Measurements from ENCODE around the gene TARBP2. TPM values are rescaled to one million over a fixed set of nuclear protein-coding genes. Genes with fewer than 3 reads are reported as not detected.

The TARBP2 gene
- total RNA-seq, 2 experiments from 2014 or later: 32.3 to 34.9 TPM

DNA sequence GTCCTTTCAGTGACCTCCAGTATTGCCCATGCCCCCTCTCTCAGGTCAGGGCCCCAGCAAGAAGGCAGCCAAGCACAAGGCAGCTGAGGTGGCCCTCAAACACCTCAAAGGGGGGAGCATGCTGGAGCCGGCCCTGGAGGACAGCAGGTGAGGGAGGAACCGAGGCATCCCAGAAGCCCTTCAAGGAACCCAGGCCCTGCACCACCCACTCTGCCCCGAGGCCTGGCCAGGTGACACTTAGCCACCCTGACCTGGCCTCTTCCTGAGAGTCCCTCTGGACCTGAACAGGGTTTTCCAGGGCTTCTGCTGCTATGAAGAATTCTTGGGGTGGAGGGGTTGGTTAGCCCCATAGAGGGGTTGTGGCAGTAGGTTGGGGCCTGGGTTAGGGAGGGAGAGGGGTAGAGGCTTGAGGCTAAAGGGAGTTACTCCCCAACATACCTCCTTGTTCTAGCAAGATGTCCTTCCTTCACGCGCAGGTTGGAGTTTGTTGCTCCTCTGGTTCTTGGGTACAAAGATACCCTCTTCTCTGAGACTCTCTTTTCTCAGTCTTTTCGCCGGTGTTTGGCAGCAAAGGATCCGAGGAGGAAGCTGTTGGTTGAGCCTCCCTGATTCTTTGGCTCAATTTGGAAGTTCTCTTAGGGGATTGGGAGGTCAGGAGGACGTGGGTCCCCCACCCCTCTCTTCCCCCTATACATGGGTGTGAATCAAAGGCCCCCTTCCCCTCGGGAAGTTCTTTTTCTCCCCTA lies 2.1 kb downstream of the TARBP2 start:
- H3K4me3 Mint-ChIP-seq: peak overlapping the region; percentile 22
- POLR2A ChIA-PET: interaction anchor here (0.8 kb wide), 1 partner anchor 181 kb away, joined by 3 read pairs; the partner anchor contains the start of gene AAAS
- peaks cover 14% of the 10 kb centered on the region for H3K4me1 Mint-ChIP-seq
- H3K9me3 Mint-ChIP-seq: no peaks in the 10 kb centered on the region
- DNase-seq (no peak), ATAC-seq (ENCODE audit: low read depth) (no peak)
- H3K27me3 Mint-ChIP-seq: no peaks in the 10 kb centered on the region
- peak overlapping the region; percentile 42 for H3K27ac Mint-ChIP-seq
- peaks cover 3% of the 10 kb centered on the region for H3K36me3 Mint-ChIP-seq

DNA sequence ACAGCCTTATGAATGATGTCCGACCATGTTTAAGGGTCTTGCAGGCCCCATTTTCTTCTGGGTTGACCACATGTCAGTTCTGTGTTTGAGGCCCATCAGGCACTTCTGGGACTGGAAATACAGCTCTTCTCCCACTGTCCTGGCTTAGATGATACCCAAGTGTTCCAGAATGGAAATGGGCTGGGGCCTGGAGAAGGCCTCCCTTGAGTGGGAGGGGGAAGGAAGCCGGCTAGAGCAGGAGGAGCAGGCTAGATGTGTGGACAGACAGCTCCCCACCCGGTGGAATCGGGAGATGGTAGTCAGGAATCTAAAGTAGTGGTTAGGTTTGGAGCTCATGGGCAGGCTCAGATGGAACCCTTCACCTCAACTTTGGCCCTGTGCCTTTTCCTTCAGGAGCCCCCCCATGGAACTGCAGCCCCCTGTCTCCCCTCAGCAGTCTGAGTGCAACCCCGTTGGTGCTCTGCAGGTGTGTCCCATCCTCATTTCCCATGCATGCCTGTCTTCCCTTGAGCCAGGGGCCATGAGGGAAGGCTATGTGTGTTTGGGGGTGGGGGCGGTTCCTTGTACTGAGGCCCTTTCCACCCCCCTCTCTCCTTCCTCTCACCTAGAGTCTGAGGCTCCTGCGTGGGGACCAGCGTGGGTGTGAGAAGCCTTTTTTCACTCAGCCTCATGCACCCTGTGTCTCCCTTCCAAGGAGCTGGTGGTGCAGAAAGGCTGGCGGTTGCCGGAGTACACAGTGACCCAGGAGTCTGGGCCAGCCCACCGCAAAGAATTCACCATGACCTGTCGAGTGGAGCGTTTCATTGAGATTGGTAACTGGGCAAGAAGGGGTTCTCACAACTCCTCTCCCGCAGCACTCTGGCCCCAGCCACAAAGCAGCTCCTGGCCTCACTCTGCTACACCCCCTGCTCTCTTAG lies 3.2 kb downstream of the TARBP2 start:
- no peaks in the 10 kb centered on the region for H3K27me3 Mint-ChIP-seq
- no peak overlapping the region for H3K4me3 Mint-ChIP-seq
- H3K4me1 Mint-ChIP-seq: peaks cover 16% of the 10 kb centered on the region
- H3K27ac Mint-ChIP-seq: peak overlapping the region; percentile 42
- H3K9me3 Mint-ChIP-seq: no peaks in the 10 kb centered on the region
- POLR2A ChIA-PET: interaction anchor here (0.8 kb wide), 2 partner anchors 20 to 183 kb away, joined by 3 read pairs; partner anchors contain the start of gene AAAS
- peaks cover 3% of the 10 kb centered on the region for H3K36me3 Mint-ChIP-seq
- ATAC-seq (ENCODE audit: low read depth) (no peak), DNase-seq (no peak)

DNA sequence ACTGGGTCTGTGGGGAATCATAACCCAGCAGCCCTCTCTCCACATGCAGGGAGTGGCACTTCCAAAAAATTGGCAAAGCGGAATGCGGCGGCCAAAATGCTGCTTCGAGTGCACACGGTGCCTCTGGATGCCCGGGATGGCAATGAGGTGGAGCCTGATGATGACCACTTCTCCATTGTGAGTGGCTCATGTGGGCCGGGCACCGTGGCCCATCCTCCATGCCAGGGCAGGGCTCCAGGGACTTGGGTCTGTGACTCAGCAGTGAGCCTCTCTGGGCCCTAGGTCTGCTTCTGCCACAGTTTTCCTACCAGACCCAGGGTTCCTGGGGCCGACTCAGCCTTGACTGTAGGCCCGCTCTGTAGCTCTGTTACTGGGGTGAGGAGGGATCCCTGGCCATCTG lies 4.0 kb downstream of the TARBP2 start:
- Mint-ChIP-seq H3K4me1 (peaks cover 13% of the 10 kb centered on the region), H3K36me3 (peaks cover 3% of the 10 kb centered on the region), H3K9me3 (no peaks in the 10 kb centered on the region), H3K27ac (no peak overlapping the region), H3K27me3 (no peaks in the 10 kb centered on the region), H3K4me3 (no peak overlapping the region)
- DNase-seq (no peak), ATAC-seq (ENCODE audit: low read depth) (no peak)
- POLR2A ChIA-PET: no interaction called here

DNA sequence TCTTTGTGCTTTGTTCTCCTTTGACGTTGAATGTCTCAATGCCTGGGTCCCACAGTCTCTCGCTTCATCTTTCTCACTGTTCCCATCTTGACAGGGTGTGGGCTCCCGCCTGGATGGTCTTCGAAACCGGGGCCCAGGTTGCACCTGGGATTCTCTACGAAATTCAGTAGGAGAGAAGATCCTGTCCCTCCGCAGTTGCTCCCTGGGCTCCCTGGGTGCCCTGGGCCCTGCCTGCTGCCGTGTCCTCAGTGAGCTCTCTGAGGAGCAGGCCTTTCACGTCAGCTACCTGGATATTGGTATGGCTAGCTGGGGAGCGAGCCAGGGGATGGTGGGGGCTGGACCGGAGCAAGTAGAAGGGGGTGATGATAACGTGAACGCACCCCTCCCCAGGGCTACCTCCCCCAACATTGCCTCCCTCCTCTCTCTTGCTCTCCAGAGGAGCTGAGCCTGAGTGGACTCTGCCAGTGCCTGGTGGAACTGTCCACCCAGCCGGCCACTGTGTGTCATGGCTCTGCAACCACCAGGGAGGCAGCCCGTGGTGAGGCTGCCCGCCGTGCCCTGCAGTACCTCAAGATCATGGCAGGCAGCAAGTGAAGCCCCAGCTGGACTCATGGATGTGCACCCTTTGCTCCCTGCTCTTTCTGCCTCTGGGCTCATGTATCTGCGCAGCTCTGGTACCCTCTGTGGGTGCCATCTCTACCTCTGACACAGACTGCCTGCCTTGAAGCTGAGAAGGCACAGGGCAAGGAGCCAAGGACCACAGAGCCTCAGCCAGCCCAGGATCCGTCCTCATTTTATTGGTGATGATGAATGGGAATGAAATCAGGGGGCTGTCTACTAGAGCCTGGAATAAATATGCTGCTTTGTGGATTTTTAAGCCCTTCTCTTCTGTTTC lies 4.7 kb downstream of the TARBP2 start:
- Mint-ChIP-seq H3K27ac (no peak overlapping the region), H3K9me3 (no peaks in the 10 kb centered on the region), H3K36me3 (peaks cover 3% of the 10 kb centered on the region), H3K4me3 (no peak overlapping the region), H3K4me1 (peaks cover 12% of the 10 kb centered on the region), H3K27me3 (no peaks in the 10 kb centered on the region)
- POLR2A ChIA-PET: no interaction called here
- DNase-seq (no peak), ATAC-seq (ENCODE audit: low read depth) (no peak)

DNA sequence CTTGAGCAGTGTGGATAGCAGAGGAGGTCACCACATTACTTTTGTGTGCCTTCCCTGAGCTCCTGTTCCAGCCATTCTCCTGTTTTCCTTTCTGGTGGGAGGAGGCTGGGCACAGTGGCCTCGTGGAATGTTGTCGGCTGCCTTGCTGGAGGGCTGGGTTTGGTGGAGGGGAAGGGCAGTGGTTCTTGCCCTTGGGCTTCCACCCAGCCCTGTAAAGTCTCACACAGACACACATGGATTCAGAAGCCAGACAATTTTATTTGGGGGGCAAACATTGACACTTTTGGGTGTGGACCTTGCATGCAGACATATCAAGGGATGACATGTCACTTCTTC lies 5.3 kb downstream of the TARBP2 start:
- no peak overlapping the region for H3K27ac Mint-ChIP-seq
- no peak for DNase-seq
- H3K36me3 Mint-ChIP-seq: peaks cover 3% of the 10 kb centered on the region
- no peak overlapping the region for H3K4me3 Mint-ChIP-seq
- H3K27me3 Mint-ChIP-seq: no peaks in the 10 kb centered on the region
- no peaks in the 10 kb centered on the region for H3K9me3 Mint-ChIP-seq
- peaks cover 12% of the 10 kb centered on the region for H3K4me1 Mint-ChIP-seq
- POLR2A ChIA-PET: no interaction called here
- no peak for ATAC-seq (ENCODE audit: low read depth)

DNA sequence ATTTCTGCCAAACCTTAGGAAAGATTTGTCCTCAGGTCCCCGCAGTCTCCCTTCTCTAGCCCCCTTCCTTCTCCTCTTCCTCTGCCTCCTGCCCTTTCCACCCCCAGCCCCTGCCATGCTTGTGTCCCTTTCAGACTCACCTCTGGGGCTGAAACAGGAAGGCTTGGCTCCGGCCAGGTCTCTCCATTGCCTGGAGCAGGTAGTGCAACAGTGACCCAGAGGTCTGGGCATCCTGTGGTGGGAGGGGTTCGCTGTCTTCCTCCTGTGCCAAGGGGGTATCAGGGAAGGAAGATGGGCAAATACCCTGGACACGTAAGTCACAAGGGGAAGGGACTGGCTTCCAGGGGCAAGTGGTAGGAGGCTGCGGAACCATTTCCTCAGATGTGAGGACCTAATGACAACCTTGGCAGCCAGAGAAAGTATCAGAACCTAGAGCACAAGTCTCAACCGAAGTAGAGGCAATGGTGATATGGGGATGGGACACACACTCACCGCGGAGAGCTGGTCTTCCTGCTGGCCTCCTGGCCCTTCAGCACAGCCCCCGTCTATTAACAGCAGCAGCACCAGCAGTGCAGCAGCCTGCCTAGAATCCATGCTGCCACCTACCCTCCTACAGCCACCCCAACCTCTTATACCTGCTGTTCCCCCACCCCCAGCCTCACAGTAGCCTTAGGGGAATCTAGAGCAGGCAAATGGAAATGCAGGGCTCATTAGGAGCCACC lies 6.0 kb downstream of the TARBP2 start, which contains the start of gene NPFF:
TSS of gene NPFF (minus strand) at position 604 of the 722 bp plus-strand sequence. CDS start at position 594, 10 bp downstream.
- no peak for ATAC-seq (ENCODE audit: low read depth)
- POLR2A ChIA-PET: interaction anchor here (0.6 to 4.4 kb wide), 2 partner anchors 7 to 146 kb away, joined by 3 to 27 read pairs; partner anchors contain the start of genes MAP3K12 and TARBP2
- H3K36me3 Mint-ChIP-seq: peaks cover 3% of the 10 kb centered on the region

DNA sequence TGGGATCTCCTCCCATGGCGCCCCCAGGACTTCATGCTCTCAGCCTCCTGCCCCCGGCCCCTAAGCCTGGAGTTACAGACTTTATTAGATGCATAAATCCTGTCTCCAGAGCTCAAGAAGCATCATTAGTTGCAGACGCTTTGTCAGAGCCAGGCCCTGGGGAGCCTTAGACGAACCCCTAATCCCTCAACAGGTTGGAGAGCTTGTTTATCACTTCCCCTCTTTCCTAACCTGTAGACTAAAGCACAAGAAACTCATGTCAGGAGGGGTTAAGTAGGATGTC lies 6.5 kb downstream of the TARBP2 start:
- ATAC-seq (ENCODE audit: low read depth) (no peak), DNase-seq (no peak)
- no peaks in the 10 kb centered on the region for H3K9me3 Mint-ChIP-seq
- no peak overlapping the region for H3K27ac Mint-ChIP-seq
- peaks cover 10% of the 10 kb centered on the region for H3K4me1 Mint-ChIP-seq
- no peak overlapping the region for H3K4me3 Mint-ChIP-seq
- no peaks in the 10 kb centered on the region for H3K27me3 Mint-ChIP-seq
- POLR2A ChIA-PET: interaction anchor here (0.6 to 4.4 kb wide), 4 partner anchors 8 to 183 kb away, joined by 3 to 27 read pairs (median 6); partner anchors contain the start of genes MAP3K12 and TARBP2
- H3K36me3 Mint-ChIP-seq: peaks cover 3% of the 10 kb centered on the region

More for the DNA sequence above, 6.0 kb downstream of the TARBP2 start, which contains the start of gene NPFF:
- Mint-ChIP-seq H3K4me3 (no peak within 1 kb of the TSS), H3K27me3 (no peaks in the 10 kb centered on the region), H3K4me1 (peaks cover 12% of the 10 kb centered on the region), H3K27ac (no peak within 1 kb of the TSS), H3K9me3 (no peaks in the 10 kb centered on the region)
- DNase-seq: no peak

DNA sequence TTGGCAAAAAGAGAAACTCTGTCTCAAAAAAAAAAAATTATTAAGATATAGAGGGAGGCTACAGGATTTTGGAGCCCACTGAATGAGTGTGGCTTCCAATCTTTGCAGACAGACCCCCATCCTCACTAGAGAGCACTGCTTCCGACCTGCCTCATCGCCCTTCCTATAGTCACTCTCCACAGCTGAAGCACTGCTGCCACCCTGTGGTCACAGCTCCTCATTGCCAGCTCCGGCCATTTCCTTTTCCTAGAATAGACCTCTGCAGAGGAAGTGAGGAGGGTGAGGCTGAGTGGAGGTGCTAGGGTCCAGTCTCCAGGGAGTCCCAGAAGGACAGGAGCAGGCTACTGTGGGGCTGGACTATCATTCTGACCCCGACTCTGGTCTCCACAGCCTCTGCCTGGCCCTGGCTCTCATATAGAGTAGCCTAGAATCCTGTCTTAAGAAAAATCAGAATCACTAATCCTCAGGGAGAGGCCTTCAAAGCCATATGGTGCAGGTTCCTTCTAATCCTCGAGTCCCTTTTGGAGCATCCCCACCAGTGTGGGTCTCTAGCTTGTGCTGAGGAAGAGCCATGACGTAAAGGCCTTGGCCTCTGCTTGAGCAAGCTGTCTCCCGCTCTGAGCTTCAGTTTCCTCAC lies 7.6 kb downstream of the TARBP2 start:
- ATAC-seq (ENCODE audit: low read depth) (peak; percentile 93), DNase-seq (peak; percentile 86)
- Mint-ChIP-seq H3K27ac (peak overlapping the region; percentile 85), H3K27me3 (no peaks in the 10 kb centered on the region), H3K9me3 (no peaks in the 10 kb centered on the region), H3K4me1 (peaks cover 12% of the 10 kb centered on the region), H3K4me3 (peak overlapping the region; percentile 34), H3K36me3 (peaks cover 3% of the 10 kb centered on the region)
- POLR2A ChIA-PET: interaction anchor here (0.6 to 4.4 kb wide), 10 partner anchors 9 to 448 kb away, joined by 3 to 27 read pairs (median 3); partner anchors contain the start of genes MAP3K12 and TARBP2

DNA sequence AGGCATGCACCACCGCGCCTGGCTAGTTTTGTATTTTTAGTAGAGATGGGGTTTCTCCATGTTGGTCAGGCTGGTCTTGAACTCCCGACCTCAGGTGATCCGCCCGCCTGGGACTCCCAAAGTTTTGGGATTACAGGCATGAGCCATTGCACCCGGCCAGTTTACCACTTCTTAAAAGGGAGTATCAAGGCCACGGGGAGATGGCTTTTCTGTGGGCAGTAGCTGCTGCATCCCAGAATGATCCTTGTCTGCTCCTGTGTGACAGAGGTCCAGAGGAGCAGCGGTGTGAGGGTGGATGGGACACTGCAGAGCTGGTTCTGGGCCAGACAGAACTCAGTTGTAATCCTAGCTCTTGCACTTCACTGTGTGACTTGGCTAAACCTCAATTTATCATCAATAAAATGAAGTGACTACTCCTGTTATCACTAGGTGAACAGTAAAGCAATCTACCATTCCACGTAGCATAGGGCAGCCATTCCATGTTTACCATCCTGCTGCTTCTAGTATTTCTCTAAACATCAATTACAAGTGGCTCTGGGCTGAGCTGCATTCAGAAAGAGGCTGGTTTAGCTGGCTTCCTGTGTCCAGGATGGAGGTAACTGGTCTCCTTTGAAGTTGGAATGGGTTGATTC lies 9.2 kb downstream of the TARBP2 start:
- ATAC-seq (ENCODE audit: low read depth): no peak
- Mint-ChIP-seq H3K4me3 (no peak overlapping the region), H3K9me3 (no peaks in the 10 kb centered on the region), H3K36me3 (no peaks in the 10 kb centered on the region), H3K27ac (peak overlapping the region; percentile 50), H3K4me1 (peaks cover 16% of the 10 kb centered on the region), H3K27me3 (no peaks in the 10 kb centered on the region)
- DNase-seq: no peak
- POLR2A ChIA-PET: interaction anchor here (0.7 to 4.4 kb wide), 2 partner anchors 11 to 161 kb away, joined by 3 to 27 read pairs; partner anchors contain the start of genes MAP3K12 and TARBP2

DNA sequence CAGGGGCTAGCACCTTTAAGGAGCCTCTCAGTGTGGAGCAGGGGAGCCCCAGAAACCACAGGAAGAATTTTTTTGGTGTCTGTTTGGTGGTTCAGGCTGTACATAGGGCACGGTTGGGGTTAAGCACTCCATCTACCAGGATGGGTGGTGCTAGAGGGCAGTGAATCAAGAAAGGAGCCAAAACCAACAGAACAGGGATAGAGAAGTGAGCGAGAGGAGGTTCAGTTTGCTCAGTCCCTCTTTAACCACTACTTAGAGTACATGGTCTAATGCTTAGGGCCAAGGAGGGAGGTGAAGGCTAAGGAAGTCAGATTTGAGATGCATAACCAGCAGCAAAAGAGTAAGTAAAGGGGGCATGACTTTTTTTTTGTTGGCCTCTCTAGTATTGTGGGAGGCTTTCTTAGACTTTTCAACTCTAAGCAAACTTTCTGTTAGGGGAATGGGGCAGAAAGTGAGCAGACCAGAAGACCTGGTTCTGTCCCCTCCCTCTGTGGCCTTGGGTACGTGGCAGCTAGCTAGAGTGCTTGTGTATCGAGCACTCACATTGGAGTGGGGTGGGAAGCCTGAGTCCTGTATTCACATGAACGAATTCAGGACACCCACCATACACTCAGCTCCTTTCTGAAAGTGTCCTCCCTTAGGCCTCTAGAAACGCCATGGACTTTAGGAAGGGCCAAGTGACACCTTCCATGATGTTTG lies 12.8 kb downstream of the TARBP2 start:
- H3K4me1 Mint-ChIP-seq: peaks cover 16% of the 10 kb centered on the region
- no peaks in the 10 kb centered on the region for H3K9me3 Mint-ChIP-seq
- H3K36me3 Mint-ChIP-seq: peaks cover 2% of the 10 kb centered on the region
- peak overlapping the region; percentile 53 for H3K27ac Mint-ChIP-seq
- POLR2A ChIA-PET: interaction anchor here (0.6 kb wide), 1 partner anchor 13 kb away, joined by 3 read pairs; the partner anchor contains the start of gene TARBP2
- no peak overlapping the region for H3K4me3 Mint-ChIP-seq
- H3K27me3 Mint-ChIP-seq: no peaks in the 10 kb centered on the region
- ATAC-seq (ENCODE audit: low read depth): no peak
- no peak for DNase-seq

DNA sequence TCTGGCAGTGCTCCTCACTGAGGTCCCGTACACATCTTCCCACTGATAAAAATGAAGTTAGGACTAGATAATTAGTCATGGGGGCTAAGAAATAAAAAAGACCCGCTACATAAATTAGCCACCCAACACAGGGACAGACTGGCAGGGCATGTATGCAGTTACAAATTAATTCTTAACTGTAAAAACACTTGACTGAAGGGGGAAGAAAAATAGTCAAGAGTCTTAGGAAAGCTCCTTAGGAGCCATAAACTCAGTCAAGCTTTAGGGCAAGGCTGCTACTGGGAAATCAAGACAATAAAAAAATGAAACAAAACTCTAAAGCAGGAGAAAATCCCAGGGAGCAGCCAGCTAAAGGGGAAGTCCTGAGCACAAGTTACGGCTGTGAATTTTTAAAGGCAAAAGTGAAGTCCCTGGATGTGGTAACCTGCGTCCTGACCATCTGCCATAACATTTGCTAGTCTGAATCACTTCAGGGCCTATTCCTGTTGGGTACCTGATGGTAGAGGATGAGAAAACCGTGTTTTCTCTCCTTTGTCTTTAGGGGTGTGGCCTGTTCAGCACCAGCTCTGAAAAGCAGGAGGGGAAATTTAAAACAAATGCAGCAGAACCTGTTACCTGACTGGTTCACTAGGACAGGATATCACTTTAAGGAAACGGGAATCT lies 13.7 kb downstream of the TARBP2 start:
- DNase-seq (no peak), ATAC-seq (ENCODE audit: low read depth) (no peak)
- Mint-ChIP-seq H3K4me3 (no peak overlapping the region), H3K4me1 (peaks cover 13% of the 10 kb centered on the region), H3K27ac (no peak overlapping the region), H3K9me3 (no peaks in the 10 kb centered on the region), H3K36me3 (peaks cover 2% of the 10 kb centered on the region), H3K27me3 (no peaks in the 10 kb centered on the region)
- POLR2A ChIA-PET: no interaction called here
